OCI-LY1 (cell line): ENCODE results near the gene FOXL3.

Experiments
- H2AFZ ChIP-seq: fragments of 200-600 bp; sonication (generic), shearing (Covaris generic); 2 replicates; pipeline ENCODE4 v1.6.0; 2014; ENCODE audit warnings: antibody characterized with exemption, mild to moderate bottlenecking, low read length
- H3F3A ChIP-seq: fragments of 200-600 bp; sonication (generic), shearing (Covaris generic); 2 replicates; pipeline ENCODE4 v1.6.0; 2014; ENCODE audit warnings: mild to moderate bottlenecking, antibody characterized with exemption, low read length, moderate library complexity; ENCODE audit not compliant: insufficient read depth
- H3K27ac ChIP-seq: fragments of 200-600 bp; sonication (generic); 2 replicates; pipeline ENCODE4 v1.5.1; 2014; ENCODE audit warnings: low read length, mixed run types, mild to moderate bottlenecking, low read depth; ENCODE audit not compliant: poor library complexity, severe bottlenecking
- H3K27me3 ChIP-seq: fragments of 200-600 bp; sonication (generic); 2 replicates; pipeline ENCODE4 v1.6.0; 2014; ENCODE audit warnings: antibody characterized with exemption, mild to moderate bottlenecking, low read length, moderate library complexity; ENCODE audit not compliant: insufficient read depth
- H3K36me3 ChIP-seq: fragments of 200-600 bp; sonication (generic); 2 replicates; pipeline ENCODE4 v1.6.1; 2014; ENCODE audit warnings: mild to moderate bottlenecking, antibody characterized with exemption, low read length, moderate library complexity, mixed read lengths; ENCODE audit not compliant: insufficient read depth
- H3K4me1 ChIP-seq: fragments of 200-600 bp; sonication (generic); 2 replicates; pipeline ENCODE4 v1.5.1; 2014; ENCODE audit warnings: mild to moderate bottlenecking, low read length, moderate library complexity; ENCODE audit not compliant: insufficient read depth, severe bottlenecking
- H3K4me2 ChIP-seq: fragments of 200-600 bp; sonication (generic), shearing (Covaris generic); 2 replicates; pipeline ENCODE4 v1.6.1; 2014; ENCODE audit warnings: low read length
- H3K4me3 ChIP-seq: fragments of 200-600 bp; sonication (generic); 2 replicates; pipeline ENCODE4 v1.5.1; 2014; ENCODE audit warnings: low read length, low read depth, mild to moderate bottlenecking, mixed read lengths; ENCODE audit not compliant: poor library complexity, severe bottlenecking
- H3K79me2 ChIP-seq: fragments of 200-600 bp; shearing (Covaris generic); 2 replicates; pipeline ENCODE4 v1.6.1; 2016; ENCODE audit warnings: mixed run types, low read length, mixed read lengths; ENCODE audit not compliant: insufficient read depth
- H3K9ac ChIP-seq: fragments of 200-600 bp; sonication (generic), shearing (Covaris generic); 2 replicates; pipeline ENCODE4 v1.6.1; 2014; ENCODE audit warnings: mild to moderate bottlenecking, low read length, mixed read lengths
- H3K9me2 ChIP-seq: fragments of 200-600 bp; sonication (generic), shearing (Covaris generic); 2 replicates; pipeline ENCODE4 v1.6.1; 2014; ENCODE audit warnings: low read depth, mild to moderate bottlenecking, low read length, mixed read lengths
- H3K9me3 ChIP-seq: fragments of 200-600 bp; shearing (Covaris generic); 2 replicates; pipeline ENCODE4 v1.6.1; 2014; ENCODE audit warnings: low read length, mixed read lengths
- H4K20me1 ChIP-seq: fragments of 200-600 bp; sonication (generic), shearing (Covaris generic); 2 replicates; pipeline ENCODE4 v1.6.0; 2016; ENCODE audit warnings: mild to moderate bottlenecking, low read length; ENCODE audit not compliant: insufficient read depth
- CTCF ChIP-seq: fragments of 200-600 bp; sonication (generic), shearing (Covaris generic); IDR thresholded peaks from 2 replicates; pipeline ENCODE4 v1.5.1; 2017; ENCODE audit warnings: mild to moderate bottlenecking, antibody characterized with exemption, low read length, moderate library complexity, mixed read lengths
- EZH2 ChIP-seq: fragments of 200-600 bp; sonication (generic), shearing (Covaris generic); IDR thresholded peaks from 2 replicates; pipeline ENCODE4 v1.8.0; 2017; ENCODE audit warnings: borderline replicate concordance, mixed run types, mild to moderate bottlenecking, antibody characterized with exemption, low read length, moderate library complexity, mixed read lengths

FOXL3 gene

GRCh38 chr7:253581-254336 is 36.2 kb upstream of the FOXL3 start:
- Histone ChIP-seq H3F3A (no peaks in the 10 kb centered on the region), H2AFZ (no peak overlapping the region), H3K9ac (no peak overlapping the region), H3K36me3 (no peaks in the 10 kb centered on the region), H4K20me1 (no peaks in the 10 kb centered on the region), H3K9me2 (no peaks in the 10 kb centered on the region), H3K9me3 (no peaks in the 10 kb centered on the region), H3K4me1 (no peaks in the 10 kb centered on the region), H3K27me3 (no peaks in the 10 kb centered on the region), H3K4me2 (no peak overlapping the region), H3K4me3 (no peak overlapping the region), H3K27ac (no peak overlapping the region), H3K79me2 (no peaks in the 10 kb centered on the region)
- TF ChIP-seq CTCF (no peak), EZH2 (no peak)

DNA sequence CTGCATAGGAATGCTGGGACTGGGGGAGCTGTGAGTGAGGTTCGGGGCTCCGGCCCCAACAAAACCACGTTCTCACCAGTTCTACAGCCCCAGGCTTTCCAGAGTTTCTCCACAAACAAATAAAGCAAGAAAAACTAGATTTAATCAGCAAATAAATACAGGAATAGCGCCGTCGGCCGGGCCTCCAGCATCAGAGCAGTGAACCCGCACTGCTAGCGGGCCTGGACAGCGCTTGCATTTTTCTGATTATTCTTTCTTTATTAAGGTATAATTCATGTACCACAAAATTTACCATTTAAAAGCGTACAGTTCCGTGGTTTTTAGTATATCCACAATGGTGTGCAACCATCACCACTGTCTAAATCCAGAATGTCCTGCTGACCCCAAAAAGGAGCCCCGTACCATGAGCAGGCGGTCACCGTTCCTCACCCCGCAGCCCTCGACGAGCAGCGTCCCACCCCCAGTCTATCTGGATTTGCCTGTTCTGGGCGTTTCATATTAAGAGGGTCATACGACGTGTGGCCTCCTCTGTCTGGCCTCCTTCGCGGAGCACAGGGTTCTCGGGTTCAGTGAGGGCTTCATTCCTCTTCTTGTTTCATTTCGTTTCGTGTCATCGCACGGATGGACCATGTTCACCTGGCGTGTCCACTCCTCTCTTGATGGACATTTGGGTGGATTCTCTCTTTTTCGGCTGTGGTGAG is 35.5 kb upstream of the FOXL3 start:
- Histone ChIP-seq H3K27me3 (no peaks in the 10 kb centered on the region), H3K79me2 (no peaks in the 10 kb centered on the region), H3K9me3 (no peaks in the 10 kb centered on the region), H3K4me2 (no peak overlapping the region), H3K27ac (no peak overlapping the region), H3K4me3 (no peak overlapping the region), H3K9ac (no peak overlapping the region), H4K20me1 (no peaks in the 10 kb centered on the region), H3K4me1 (no peaks in the 10 kb centered on the region), H2AFZ (no peak overlapping the region), H3K9me2 (no peaks in the 10 kb centered on the region), H3K36me3 (no peaks in the 10 kb centered on the region), H3F3A (no peaks in the 10 kb centered on the region)
- TF ChIP-seq EZH2 (no peak), CTCF (no peak)

GRCh38 chr7:255038-255435 is 34.9 kb upstream of the FOXL3 start:
- H3K9me2 ChIP-seq = no peaks in the 10 kb centered on the region
- H3K36me3 ChIP-seq = no peaks in the 10 kb centered on the region
- H3K9me3 ChIP-seq = no peaks in the 10 kb centered on the region
- TF ChIP-seq CTCF (no peak), EZH2 (no peak)
- H3K9ac ChIP-seq = no peak overlapping the region
- H3K4me1 ChIP-seq = no peaks in the 10 kb centered on the region
- no peaks in the 10 kb centered on the region for H4K20me1 ChIP-seq
- no peaks in the 10 kb centered on the region for H3K27me3 ChIP-seq
- no peak overlapping the region for H3K4me2 ChIP-seq
- H3K27ac ChIP-seq = no peak overlapping the region
- H2AFZ ChIP-seq = no peak overlapping the region
- H3K79me2 ChIP-seq = no peaks in the 10 kb centered on the region
- H3F3A ChIP-seq = no peaks in the 10 kb centered on the region
- no peak overlapping the region for H3K4me3 ChIP-seq
